GM21528 (cell line): ENCODE results near the gene MALT1.

Source experiments
- ATAC-seq: cut with Tn5 transposase; IDR thresholded peaks from one replicate; pipeline ENCODE4 v1.9.1; 2021; ENCODE audit warnings: mild to moderate bottlenecking, moderate library complexity; ENCODE audit not compliant: unreplicated experiment, low FRiP score

Gene MALT1

GRCh38 chr18:58687871-58688308, 16.6 kb downstream of the MALT1 start:
- ATAC-seq = peak; percentile 84

GRCh38 chr18:58690259-58690658, 19.0 kb downstream of the MALT1 start:
- ATAC-seq = no peak

- no peak for ATAC-seq
These were observed 20.0 kb downstream of the MALT1 start for GRCh38 chr18:58691256-58691655.

GRCh38 chr18:58692422-58693185, 21.3 kb downstream of the MALT1 start:
- no peak for ATAC-seq

GRCh38 chr18:58694221-58694620, 23.0 kb downstream of the MALT1 start:
- no peak for ATAC-seq

GRCh38 chr18:58694720-58695468, 23.6 kb downstream of the MALT1 start:
- ATAC-seq = no peak

- no peak for ATAC-seq
These were observed 24.5 kb downstream of the MALT1 start for GRCh38 chr18:58695772-58696171.

- no peak for ATAC-seq
These were observed 25.9 kb downstream of the MALT1 start for GRCh38 chr18:58697146-58697545.

- ATAC-seq = no peak
These were observed 27.5 kb downstream of the MALT1 start for GRCh38 chr18:58698701-58699193.

- ATAC-seq = no peak
These were observed 28.3 kb downstream of the MALT1 start for GRCh38 chr18:58699551-58699950.

- ATAC-seq = no peak
These were observed 28.9 kb downstream of the MALT1 start for GRCh38 chr18:58700209-58700608.

GRCh38 chr18:58712930-58713329, 41.7 kb downstream of the MALT1 start:
- no peak for ATAC-seq

- no peak for ATAC-seq
These were observed 43.0 kb downstream of the MALT1 start for GRCh38 chr18:58714259-58714658.

- ATAC-seq = no peak
These were observed 43.6 kb downstream of the MALT1 start for GRCh38 chr18:58714821-58715220.

GRCh38 chr18:58715540-58715939, 44.3 kb downstream of the MALT1 start:
- ATAC-seq = no peak

GRCh38 chr18:58716060-58716756, 44.9 kb downstream of the MALT1 start:
- no peak for ATAC-seq

GRCh38 chr18:58721566-58722239, 50.4 kb downstream of the MALT1 start:
- ATAC-seq = no peak

GRCh38 chr18:58723810-58724602, 52.7 kb downstream of the MALT1 start:
- ATAC-seq = no peak

GRCh38 chr18:58726671-58727070, 55.4 kb downstream of the MALT1 start:
- ATAC-seq = no peak
